SU-DHL-6 (cell line): ENCODE results near the gene LRFN2.

Experiments
- H2AFZ ChIP-seq: fragments of 200-600 bp; sonication (generic); 2 replicates; pipeline ENCODE4 v1.6.1; 2014; ENCODE audit warnings: low read depth, mild to moderate bottlenecking, moderate library complexity, mixed read lengths, antibody characterized with exemption, low read length; ENCODE audit not compliant: severe bottlenecking
- H3F3A ChIP-seq: fragments of 200-600 bp; shearing (Covaris generic); 2 replicates; pipeline ENCODE4 v1.6.0; 2016; ENCODE audit warnings: antibody characterized with exemption, mild to moderate bottlenecking; ENCODE audit not compliant: insufficient read depth
- H3K27ac ChIP-seq: fragments of 200-600 bp; sonication (generic); 2 replicates; pipeline ENCODE4 v1.5.1; 2016; ENCODE audit warnings: low read depth, mild to moderate bottlenecking, low read length, moderate library complexity, mixed read lengths
- H3K27me3 ChIP-seq: fragments of 200-600 bp; sonication (generic), shearing (Covaris generic); 2 replicates; pipeline ENCODE4 v1.6.0; 2014; ENCODE audit warnings: mild to moderate bottlenecking, low read length
- H3K36me3 ChIP-seq: fragments of 200-600 bp; sonication (generic); 2 replicates; pipeline ENCODE4 v1.6.1; 2014; ENCODE audit warnings: mild to moderate bottlenecking, low read length, mixed read lengths
- H3K4me2 ChIP-seq: fragments of 300-600, 200-600 bp; shearing (Covaris generic), sonication (generic); 2 replicates; pipeline ENCODE4 v1.6.0; 2014; ENCODE audit warnings: low read length, low read depth, mild to moderate bottlenecking; ENCODE audit not compliant: poor library complexity, severe bottlenecking
- H3K4me3 ChIP-seq: fragments of 200-600 bp; sonication (generic); 2 replicates; pipeline ENCODE4 v1.5.1; 2014; ENCODE audit warnings: antibody characterized with exemption, low read length, mild to moderate bottlenecking, mixed read lengths; ENCODE audit not compliant: insufficient read depth, poor library complexity, severe bottlenecking
- H3K79me2 ChIP-seq: fragments of 200-600 bp; sonication (generic); 2 replicates; pipeline ENCODE4 v1.6.1; 2014; ENCODE audit warnings: mild to moderate bottlenecking, low read length, moderate library complexity; ENCODE audit not compliant: insufficient read depth
- H3K9ac ChIP-seq: fragments of 200-600 bp; sonication (generic); 2 replicates; pipeline ENCODE4 v1.7.0; 2014; ENCODE audit warnings: mild to moderate bottlenecking, low read length
- H3K9me2 ChIP-seq: fragments of 200-600 bp; sonication (generic); replicated peaks from 2 replicates; pipeline ENCODE4 v1.6.1; 2014; ENCODE audit warnings: low read length; ENCODE audit not compliant: insufficient read depth
- H3K9me3 ChIP-seq: fragments of 200-600 bp; sonication (generic); 2 replicates; pipeline ENCODE4 v1.6.1; 2014; ENCODE audit warnings: low read length, mixed read lengths; ENCODE audit not compliant: insufficient read depth
- H4K20me1 ChIP-seq: fragments of 200-600 bp; sonication (generic); 2 replicates; pipeline ENCODE4 v1.6.1; 2014; ENCODE audit warnings: low read depth, mild to moderate bottlenecking, antibody characterized with exemption, low read length, moderate library complexity, mixed read lengths
- EZH2phosphoT487 ChIP-seq: fragments of 200-600 bp; sonication (generic), shearing (Covaris generic); conservative IDR thresholded peaks from 2 replicates; pipeline ENCODE4 v1.6.1; 2018; ENCODE audit warnings: mild to moderate bottlenecking, antibody characterized with exemption, low read length, moderate library complexity, mixed read lengths
- TF ChIP-seq, protein P1 (sequence below): fragments of 200-600 bp; sonication (generic); IDR thresholded peaks from one replicate; pipeline ENCODE4 v1.5.1; 2017; ENCODE audit warnings: antibody characterized with exemption, mild to moderate bottlenecking, low read length, moderate library complexity; ENCODE audit not compliant: insufficient read depth, poor library complexity, severe bottlenecking

LRFN2 gene

DNA sequence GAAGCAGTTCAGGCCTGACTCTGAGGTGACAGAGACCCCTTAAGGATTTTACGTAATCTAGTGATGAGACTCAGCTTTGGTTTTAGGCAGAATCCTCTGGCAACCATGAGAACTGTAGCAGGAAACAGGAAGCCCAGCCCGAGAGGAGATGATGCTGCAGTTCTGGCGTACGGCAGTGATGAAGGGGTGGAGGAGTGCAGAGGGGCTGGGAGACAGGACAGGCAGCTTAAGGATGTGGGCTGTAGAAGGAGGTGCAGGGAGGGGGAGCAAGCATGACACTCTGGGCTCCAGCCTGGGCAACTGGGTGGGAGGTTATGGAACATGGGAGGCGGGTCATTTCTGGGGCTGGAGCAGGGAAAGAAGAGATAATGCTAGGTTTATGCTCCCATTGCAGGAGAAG lies 67.1 kb downstream of the LRFN2 start:
- no peaks in the 10 kb centered on the region for H3K27me3 ChIP-seq
- H3K9ac ChIP-seq = no peak overlapping the region
- no peaks in the 10 kb centered on the region for H3K9me3 ChIP-seq
- no peak overlapping the region for H2AFZ ChIP-seq
- H3K36me3 ChIP-seq = no peaks in the 10 kb centered on the region
- H3F3A ChIP-seq = no peaks in the 10 kb centered on the region
- H3K79me2 ChIP-seq = no peaks in the 10 kb centered on the region
- H4K20me1 ChIP-seq = no peaks in the 10 kb centered on the region
- TF ChIP-seq, protein P1, sequence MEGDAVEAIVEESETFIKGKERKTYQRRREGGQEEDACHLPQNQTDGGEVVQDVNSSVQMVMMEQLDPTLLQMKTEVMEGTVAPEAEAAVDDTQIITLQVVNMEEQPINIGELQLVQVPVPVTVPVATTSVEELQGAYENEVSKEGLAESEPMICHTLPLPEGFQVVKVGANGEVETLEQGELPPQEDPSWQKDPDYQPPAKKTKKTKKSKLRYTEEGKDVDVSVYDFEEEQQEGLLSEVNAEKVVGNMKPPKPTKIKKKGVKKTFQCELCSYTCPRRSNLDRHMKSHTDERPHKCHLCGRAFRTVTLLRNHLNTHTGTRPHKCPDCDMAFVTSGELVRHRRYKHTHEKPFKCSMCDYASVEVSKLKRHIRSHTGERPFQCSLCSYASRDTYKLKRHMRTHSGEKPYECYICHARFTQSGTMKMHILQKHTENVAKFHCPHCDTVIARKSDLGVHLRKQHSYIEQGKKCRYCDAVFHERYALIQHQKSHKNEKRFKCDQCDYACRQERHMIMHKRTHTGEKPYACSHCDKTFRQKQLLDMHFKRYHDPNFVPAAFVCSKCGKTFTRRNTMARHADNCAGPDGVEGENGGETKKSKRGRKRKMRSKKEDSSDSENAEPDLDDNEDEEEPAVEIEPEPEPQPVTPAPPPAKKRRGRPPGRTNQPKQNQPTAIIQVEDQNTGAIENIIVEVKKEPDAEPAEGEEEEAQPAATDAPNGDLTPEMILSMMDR = no peak
- no peak for TF ChIP-seq EZH2phosphoT487
- H3K4me3 ChIP-seq = no peak overlapping the region
- no peak overlapping the region for H3K4me2 ChIP-seq
- no peaks in the 10 kb centered on the region for H3K9me2 ChIP-seq
- no peak overlapping the region for H3K27ac ChIP-seq

GRCh38 chr6:40517654-40518053 lies 69.5 kb downstream of the LRFN2 start:
- H3K9me3 ChIP-seq = no peaks in the 10 kb centered on the region
- no peak overlapping the region for H3K27ac ChIP-seq
- H3F3A ChIP-seq = no peaks in the 10 kb centered on the region
- no peaks in the 10 kb centered on the region for H4K20me1 ChIP-seq
- H3K9me2 ChIP-seq = no peaks in the 10 kb centered on the region
- no peak overlapping the region for H3K9ac ChIP-seq
- no peaks in the 10 kb centered on the region for H3K36me3 ChIP-seq
- TF ChIP-seq, protein P1 = no peak
- TF ChIP-seq EZH2phosphoT487 = no peak
- H3K4me2 ChIP-seq = no peak overlapping the region
- H3K4me3 ChIP-seq = no peak overlapping the region
- H3K79me2 ChIP-seq = no peaks in the 10 kb centered on the region
- no peaks in the 10 kb centered on the region for H3K27me3 ChIP-seq
- H2AFZ ChIP-seq = no peak overlapping the region

DNA sequence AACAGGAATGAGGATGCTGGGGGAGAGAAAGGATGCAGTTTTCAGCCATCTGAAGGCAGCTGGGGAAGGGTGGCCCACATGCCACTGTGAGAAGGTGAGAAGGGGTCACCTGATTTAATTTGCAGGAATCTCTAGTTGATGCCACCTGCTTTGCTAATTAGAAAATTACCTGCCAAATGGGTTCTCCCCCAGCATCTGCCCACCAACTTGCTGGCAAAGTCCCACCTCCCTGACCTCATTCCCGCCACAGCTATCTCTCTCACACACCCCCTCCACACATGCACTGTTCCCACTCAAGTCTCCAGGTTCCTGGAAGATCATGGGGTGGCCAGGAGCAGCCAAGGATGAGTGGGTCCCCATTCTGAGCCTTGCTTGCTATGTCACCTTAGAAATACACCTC lies 70.7 kb downstream of the LRFN2 start:
- Histone ChIP-seq H3K9me3 (no peaks in the 10 kb centered on the region), H3K27me3 (no peaks in the 10 kb centered on the region), H4K20me1 (no peaks in the 10 kb centered on the region), H3K4me2 (no peak overlapping the region), H3F3A (no peaks in the 10 kb centered on the region), H3K9ac (no peak overlapping the region), H3K79me2 (no peaks in the 10 kb centered on the region), H3K4me3 (no peak overlapping the region), H3K9me2 (no peaks in the 10 kb centered on the region), H3K36me3 (no peaks in the 10 kb centered on the region), H2AFZ (no peak overlapping the region), H3K27ac (no peak overlapping the region)
- no peak for TF ChIP-seq EZH2phosphoT487
- TF ChIP-seq, protein P1 = no peak

DNA sequence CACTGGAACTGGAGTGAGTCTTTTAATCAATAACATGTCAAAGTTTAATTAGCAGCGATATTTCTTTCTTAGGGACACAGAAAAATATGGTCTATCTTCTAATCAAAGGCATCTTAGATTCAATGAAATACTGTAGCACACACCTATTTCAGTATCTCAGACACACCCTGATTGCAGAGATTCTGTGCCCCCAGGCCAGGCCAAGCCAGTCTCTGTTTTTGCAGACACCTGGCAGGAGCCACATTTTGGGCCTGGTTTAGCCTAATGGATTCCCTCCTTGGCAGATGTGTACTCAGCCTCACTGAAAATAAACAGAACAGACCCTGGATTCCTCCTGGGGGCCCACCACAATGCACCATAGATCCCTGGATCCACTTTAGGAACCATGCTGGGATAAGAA lies 74.8 kb downstream of the LRFN2 start:
- no peak overlapping the region for H2AFZ ChIP-seq
- no peaks in the 10 kb centered on the region; the same call in 1 of the 2 replicates for H4K20me1 ChIP-seq
- H3K27me3 ChIP-seq = no peaks in the 10 kb centered on the region
- H3K4me2 ChIP-seq = no peak overlapping the region
- no peak overlapping the region for H3K9ac ChIP-seq
- no peaks in the 10 kb centered on the region for H3K9me2 ChIP-seq
- H3K4me3 ChIP-seq = no peak overlapping the region
- no peaks in the 10 kb centered on the region for H3K9me3 ChIP-seq
- no peak overlapping the region for H3K27ac ChIP-seq
- no peaks in the 10 kb centered on the region for H3K79me2 ChIP-seq
- no peaks in the 10 kb centered on the region for H3K36me3 ChIP-seq
- no peak for TF ChIP-seq EZH2phosphoT487
- TF ChIP-seq, protein P1 = no peak
- no peaks in the 10 kb centered on the region for H3F3A ChIP-seq
